ENCODE results near the gene PDXP.
"Not testable (repeated sequence)": the region's sequence is repeated elsewhere in the genome, so short reads cannot be mapped to it uniquely, and the experiment has no call there.

The PDXP gene

DNA sequence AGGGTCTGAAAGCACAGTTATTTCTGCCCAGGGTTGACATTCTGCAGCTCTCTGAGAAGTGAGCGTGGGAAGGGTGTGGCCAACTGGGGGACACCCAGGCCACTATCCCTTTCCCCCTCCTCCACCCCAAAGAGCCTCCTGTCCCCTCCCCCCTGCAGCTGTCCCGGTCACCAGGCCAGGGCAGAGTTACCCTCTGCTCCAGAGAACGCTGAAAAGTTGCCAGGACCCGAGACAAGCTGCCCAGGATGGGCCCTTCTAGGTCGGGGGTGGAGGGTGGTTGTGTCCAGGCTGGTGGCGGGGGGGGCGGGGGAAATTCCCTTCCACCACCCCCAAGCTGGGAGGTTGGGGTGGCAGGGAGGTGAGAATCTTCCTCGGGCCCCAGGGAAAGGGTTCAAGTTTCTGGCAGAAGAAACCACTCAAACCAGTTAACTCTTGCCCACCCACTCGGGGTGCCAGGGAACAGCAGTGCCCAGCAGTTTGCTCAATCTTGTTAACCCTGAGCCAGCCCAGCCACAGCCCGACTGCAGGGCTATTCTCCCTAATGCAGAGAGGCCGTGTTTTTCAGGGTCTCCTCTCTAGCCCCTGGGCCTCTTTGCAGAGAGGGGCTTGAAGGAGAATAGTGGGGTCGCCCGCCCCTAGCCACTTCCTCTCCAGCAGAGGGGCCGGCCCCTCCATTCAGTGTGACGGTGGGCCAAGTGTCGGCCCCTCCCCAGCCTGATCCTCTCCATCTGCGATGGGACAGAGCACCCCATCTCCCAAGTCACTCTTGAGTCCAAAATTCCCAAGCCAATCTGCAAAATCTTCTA is 17.6 kb downstream of the PDXP start:
- DNase-seq = no peak

DNA sequence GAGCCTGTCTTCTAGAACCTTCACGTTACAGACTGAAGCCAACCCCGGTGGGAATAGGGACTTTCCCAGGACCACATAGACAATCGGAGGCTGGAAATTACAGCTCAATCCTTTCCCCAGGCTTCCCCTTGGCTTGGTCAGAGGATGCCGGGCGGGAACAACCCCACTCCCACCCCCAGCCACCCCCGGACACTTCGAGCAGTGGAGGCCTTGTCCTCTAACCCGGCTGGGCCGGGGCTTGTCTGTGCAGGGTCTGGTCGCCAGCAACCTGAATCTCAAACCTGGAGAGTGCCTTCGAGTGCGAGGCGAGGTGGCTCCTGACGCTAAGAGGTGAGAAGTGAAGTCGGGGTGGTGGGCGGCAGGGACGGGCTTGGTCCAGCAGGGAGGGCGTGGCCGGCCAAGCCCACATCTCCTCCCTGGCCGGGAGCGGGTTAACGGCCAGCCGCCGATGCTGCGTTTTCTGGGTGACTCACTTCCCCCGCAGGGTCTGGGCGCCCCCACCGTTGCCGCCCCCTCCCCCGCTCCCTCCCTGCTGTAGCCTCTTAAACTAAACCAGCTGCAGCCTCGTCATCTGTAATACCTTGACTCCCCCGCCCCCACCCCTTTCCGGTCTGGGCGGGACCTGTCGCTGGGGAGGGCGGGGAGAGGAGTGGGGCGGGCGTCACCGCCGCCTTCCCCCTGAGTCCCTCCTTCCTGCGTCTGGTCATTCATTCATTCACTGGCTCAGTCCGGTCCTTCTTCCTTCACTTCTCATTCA is 18.4 kb downstream of the PDXP start:
- DNase-seq = peak; percentile 56 to 77

DNA sequence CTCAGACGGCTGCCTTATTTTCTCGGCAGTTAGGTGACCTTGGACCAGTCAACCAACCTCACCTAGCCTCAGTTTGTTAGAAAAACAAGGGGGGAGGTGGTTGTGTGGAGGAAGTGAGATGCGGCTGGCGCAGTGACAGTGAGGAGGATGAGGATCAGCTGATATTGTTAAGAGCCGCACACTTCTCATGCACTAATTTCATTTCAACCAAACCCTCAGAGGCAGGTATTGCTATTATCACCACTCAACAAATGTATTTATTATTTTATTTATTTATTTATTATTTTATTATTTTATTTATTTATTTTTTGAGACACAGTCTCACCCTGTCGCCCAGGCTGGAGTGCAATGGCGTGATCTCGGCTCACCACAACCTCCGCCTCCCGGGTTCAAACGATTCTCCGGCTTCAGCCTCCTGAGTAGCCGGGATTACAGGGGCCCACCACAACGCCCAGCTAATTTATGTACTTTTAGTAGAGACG is 19.0 kb downstream of the PDXP start:
- DNase-seq = no peak

DNA sequence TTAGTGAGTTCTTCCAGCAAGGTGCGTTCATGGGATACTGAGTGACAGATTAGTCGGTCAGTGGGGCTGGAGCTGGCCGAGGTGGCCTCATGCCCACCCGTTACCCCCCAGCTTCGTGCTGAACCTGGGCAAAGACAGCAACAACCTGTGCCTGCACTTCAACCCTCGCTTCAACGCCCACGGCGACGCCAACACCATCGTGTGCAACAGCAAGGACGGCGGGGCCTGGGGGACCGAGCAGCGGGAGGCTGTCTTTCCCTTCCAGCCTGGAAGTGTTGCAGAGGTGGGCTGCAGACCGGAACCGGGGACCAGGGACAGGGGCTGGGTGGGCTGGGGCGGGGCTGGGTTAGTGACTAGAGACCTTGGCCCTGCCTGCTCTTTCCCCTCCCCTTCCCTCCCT is 19.8 kb downstream of the PDXP start:
- DNase-seq = no peak

DNA sequence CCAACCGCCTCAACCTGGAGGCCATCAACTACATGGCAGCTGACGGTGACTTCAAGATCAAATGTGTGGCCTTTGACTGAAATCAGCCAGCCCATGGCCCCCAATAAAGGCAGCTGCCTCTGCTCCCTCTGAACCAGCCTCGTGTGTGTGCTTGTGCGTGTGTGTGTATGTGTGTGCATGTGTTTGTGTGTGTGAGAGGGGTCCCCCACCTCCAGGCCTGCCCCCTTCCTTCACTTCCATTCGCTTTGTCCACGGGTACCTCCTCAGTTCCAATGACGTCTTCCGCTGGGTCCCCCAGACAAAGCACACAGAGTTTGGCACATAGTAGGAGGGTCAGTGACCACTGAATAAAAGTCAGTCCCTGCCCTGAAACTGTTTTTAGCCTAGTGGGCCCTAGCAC is 21.1 kb downstream of the PDXP start:
- DNase-seq = no peak

DNA sequence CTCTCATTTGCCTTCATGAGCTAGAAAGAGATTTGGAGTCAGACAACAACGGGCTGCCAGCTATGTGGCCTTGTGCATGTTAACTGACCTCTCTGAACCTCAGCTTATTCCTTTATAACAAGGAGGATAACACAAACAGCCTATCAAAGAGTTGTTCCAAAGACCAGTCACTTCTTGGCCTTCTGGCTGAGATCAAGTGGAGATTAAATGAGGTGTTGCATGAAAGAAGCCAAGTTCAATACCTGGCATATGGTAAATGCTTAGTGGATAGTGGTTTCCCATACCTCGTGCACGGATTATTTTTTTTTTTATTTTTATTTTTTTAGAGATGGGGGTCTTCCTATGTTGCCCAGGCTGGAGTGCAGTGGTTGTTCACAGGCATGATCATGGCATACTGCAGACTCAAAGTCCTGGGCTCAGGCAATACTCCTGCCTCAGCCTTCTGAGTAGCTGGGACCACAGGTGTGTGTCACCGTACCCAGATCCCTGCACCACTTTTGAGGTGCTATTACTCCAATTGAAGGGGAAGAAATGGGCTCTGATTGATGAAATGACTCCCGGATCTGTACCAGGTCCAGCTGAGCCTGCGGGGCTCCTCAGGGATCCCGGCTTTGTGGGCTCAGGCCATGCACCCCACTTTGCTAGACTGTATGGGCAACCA is 21.8 kb downstream of the PDXP start:
- no peak for DNase-seq

DNA sequence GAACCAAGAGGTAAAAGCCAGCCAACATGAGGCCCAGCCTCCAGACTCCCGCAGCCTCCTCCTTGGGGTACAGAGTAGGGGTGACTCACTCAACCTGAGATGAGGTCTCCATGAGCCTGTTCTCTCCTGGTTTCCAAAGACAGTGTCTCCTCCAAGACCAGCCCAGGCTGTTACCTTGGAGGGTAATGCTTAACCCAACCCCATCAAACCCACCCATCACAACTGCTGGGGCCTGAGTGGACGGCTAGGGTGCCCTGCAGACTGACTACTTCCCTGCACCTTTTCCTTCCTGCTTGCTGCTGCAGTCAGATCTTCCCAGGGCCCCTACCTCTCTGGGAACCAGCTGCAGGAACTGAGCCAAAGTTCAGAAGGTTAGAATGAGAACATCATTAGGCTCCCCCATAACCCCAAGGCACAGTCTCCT is 22.5 kb downstream of the PDXP start:
- DNase-seq = no peak

DNA sequence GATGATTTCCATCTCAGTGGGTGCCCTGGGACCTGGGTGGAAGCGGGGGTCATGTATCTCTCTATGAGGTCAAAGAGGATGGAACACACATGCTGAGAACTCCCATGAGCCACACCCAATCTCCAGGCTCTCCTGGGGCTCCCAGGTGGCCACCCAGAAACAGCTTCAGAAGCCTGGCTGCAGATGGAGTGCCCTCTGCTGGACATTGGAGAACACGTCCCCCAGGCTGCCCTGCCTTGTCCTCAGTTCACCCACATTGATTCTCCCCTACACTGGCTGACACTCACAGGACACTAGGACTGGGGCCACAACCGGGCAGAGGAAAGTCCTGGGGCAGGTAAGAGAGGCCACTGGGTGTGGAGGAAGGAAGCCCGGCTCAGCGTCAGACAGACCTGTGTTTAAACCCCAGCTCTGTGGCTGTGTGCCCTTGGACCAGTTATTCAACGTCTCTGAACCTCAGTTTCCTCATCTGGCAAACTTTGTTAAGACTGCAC is 23.1 kb downstream of the PDXP start:
- peak; percentile 44 to 54 for DNase-seq

DNA sequence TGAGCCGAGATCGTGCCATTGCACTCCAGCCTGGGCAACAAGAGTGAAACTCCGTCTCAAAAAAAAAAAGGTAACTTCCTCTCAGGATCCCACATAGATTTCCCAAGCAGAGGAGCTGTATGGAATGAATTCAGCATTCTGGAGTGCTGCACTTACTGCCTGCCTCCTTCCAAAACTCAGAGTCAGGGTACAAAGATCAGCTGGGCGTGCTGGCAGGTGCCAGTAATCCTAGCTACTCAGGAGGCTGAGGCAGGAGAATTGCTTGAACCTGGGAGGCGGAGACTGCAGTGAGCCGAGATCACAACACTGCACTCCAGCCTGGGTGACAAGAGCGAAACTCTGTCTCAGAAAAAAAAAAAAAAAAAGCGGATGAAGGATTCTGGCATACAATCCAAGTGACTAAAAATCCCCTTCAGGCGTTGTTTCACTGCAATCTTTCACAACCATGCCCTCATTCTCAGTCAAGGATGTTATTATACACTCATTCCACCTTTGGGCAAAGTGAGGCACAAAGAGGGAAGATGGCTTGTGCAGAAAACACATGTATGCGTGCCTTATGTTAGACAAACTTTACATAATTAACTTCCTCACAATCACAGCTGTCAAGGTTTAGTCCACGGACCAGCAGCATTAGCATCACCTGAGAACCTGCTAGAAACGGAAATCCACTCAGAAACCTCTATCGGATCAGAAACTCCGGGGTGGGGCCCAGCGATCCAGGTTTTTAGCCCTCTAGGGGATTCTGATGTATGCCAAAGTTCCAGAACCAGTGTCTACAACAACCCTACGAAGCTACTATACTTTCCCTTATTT is 26.5 kb downstream of the PDXP start:
- DNase-seq = no peak

DNA sequence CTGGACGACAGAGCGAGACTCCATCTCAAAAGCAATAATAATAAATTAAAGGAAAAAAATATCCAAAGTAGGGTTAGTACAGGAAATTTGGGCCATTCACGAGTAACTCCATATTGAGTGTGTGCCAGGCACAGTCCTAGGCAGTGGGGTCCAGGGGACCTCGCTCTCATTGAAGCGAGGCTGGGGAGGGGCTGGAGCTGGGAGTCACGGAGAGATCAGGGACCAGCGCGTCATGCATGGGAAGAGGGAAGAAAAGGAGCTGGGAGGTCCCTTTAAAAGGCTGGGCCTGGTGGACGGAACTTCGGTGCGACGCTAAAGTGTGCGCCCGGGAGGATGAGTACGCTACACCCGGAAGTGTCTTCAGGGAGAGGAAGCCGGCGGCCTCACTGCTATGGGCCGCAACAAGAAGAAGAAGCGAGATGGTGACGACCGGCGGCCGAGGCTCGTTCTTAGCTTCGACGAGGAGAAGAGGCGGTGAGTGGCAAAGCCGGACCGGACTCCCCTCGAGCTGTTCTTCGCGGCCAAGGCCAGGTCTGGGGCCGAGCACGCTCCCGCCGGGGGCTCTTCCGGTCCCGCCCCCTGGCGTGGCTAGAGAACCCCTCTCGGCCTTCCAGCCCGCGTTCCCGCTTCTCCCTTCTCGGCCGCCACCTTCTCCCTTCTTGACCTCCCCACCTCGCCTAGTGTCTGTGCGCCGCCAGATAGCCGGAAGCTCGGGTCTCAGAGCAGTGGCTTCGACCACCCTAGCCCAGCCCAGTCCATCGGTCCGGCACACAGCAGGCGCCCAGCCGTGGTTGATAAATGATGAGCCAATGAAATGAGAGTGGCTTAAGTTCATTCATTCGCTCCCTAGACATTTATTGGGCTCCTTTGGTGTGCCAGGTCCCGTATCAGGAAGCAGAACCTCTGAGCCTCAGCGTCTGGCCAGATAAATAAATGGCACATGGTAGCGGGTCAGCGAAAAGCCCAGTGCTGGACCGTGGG is 27.8 kb downstream of the PDXP start, which contains the start of gene NOL12:
Gene NOL12, plus strand, starts transcription at position 342 of the 981 bp plus-strand sequence. Its CDS starts 50 bp downstream, at position 392.
- DNase-seq = peak; percentile 76 to 89

DNA sequence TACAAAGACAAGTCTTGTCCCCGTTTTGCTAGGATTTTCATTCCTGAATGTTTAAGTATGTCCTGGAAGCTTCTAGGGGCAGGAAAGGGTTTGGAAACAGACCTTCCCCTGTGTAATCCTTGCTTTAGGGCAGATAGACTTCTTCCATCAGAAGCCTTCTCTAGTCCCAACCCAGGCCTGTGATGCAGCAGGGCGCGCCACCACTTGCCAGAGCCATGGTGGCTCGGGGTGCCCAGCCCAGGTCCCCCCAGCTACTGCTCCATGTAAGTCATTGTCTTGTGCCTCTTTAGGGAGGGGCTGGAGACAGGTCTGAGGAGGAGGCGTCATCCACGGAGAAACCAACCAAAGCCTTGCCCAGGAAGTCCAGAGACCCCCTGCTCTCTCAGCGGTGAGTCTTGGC is 31.9 kb downstream of the PDXP start:
- DNase-seq = no peak

DNA sequence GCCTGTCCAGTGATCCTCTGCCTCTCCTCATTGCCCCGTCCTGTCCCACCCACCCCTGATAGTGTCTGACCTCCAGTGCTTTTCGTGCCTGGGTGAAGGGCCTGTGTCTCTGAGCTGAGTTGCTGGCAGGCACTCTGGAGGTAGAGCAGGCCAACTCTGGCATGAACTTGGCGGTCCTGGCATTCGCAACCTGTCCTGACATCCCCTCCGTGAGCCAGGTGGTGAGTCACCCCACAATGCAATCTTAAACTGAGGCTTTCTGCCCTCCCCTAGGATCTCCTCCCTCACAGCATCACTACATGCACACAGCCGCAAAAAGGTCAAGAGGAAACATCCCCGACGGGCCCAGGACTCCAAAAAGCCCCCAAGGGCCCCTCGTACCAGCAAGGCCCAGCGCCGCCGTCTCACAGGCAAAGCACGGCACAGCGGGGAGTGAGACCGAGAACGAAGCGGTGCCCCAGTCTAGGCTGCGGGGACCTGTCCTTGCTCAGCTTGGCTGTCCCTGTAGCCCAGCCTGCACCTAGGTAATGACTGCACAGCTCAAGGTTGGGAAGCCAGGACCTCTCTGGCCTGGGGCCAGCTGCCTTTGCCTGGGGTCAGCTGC is 32.5 kb downstream of the PDXP start:
- DNase-seq = no peak

DNA sequence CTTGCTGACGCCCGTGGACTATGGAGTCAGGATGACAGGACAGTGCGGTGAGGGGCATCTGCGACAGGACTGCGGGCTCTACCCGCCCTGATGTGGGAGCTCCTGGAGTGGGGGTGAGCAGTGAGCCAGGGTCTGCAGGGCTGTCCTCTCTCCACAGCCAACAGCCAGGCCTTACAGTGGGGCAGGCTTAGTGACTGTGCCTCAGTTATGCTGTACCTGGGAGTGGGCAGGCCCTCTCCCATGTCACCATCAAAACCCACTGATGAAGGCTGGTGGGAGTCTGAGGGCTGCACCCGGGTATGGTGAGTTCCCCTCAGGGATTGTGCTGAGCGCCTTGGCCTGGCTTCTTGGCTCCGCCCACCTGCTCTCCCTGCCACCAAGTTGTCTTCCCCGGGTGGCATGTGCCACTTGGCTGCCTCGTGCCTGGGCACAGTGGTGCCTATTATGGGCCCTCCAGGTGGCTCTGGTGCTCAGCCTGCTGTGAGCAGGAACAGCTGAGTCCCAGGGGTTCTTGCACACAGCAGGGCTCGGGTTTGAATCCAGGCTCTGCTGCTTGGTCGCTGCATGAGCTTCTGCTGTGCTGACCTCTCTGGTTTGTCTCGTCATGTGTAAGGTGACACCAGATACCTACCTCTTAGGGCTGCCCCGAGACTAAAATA is 34.2 kb downstream of the PDXP start:
- DNase-seq = no peak

DNA sequence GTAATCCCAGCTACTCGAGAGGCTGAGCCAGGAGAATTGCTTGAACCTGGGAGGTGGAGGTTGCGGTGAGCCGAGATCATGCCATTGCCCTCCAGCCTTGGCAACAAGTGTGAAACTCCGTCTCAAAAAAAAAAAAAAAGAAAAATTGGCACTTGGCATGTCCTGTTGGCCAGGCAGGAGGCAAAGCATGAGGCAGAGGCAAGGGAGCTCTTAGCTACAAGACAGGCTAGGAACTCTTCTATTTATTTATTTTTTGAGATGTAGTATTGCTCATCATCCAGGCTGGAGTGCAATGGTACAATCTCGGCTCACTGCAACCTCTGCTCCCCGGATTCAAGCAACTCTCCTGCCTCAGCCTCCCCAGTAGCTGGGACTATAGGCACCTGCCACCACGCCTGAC is 35.6 kb downstream of the PDXP start:
- not testable (repeated sequence) for DNase-seq

DNA sequence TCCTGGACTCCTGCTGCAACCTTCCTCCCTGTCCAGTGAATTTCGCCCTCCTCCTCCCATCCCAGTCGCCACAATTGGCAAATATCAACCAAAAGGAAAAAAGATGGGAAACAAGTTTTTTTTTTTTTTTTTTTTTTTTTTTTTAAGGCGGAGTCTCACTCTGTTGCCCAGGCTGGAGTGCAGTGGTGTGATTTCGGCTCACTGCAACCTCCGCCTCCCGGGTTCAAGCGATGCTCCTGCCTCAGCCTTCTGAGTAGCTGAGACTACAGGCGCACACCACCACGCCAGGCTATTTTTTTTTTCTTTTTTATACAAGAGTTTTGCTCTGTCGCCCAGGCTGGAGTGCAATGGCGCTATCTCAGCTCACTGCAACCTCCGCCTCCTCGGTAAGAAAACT is 37.7 kb downstream of the PDXP start:
- not testable (repeated sequence) for DNase-seq

DNA sequence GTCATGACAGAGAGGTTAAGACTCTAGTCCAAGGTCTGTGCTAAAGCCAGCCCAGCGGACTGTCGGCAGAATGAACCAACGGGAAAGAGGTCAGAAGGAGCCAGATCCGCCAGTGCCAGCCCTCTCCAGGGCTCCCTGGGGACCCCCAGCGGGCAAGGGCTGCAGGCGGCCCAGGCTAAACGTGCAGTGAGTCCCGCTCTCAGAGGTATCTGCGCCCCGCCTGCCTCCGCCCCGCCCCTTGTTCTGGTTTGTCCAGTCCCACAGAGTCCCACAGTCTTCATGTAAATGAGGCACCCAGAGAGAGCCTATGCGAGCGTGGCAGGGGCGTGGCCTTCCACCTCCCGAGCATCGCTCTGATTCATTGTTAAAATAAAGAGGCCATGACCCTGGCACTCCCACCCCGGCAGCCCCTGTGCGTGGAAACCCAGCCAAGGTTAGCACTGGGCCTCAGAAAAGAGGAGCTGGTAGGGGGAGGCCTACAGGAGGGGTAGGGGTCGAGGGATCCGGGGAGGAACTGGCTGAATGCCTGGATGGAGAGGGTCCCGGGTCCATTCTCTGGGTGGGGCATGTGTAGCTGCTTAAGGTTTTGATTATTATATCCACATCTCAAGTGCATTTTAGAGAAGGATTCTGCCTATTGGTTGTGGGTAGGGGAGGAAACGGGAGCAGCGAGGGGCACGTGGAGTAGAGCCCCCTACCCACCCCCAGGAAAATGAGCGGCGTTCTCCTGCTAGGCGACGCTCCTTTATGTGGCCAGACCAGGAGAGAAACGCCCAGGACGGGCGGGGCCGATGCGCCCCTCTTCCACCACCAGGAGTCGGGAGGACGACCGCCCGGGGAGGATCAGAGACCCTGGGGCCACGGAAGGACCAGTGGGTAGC is 38.4 kb downstream of the PDXP start, which contains the start of gene TRIOBP:
Gene TRIOBP, plus strand, starts transcription at position 392 of the 881 bp plus-strand sequence. CDS start 4,318 bp downstream, outside the sequence.
- peak; percentile 97 to 99 for DNase-seq

DNA sequence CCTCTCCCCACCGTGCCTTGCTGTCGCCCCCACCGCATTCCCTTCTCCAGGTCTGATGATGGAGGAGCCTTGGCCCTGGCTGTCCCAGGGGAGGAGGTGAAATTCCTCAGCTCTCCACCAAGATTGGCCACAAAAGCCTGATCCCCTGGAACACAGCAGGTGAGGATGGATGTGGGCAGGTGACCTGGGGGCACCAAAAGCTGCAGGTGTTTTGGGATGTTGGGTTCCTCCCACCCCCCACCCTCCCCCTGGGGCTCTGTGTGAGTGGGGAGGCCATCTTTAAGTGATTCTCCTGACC is 39.0 kb downstream of the PDXP start:
- DNase-seq = no peak

DNA sequence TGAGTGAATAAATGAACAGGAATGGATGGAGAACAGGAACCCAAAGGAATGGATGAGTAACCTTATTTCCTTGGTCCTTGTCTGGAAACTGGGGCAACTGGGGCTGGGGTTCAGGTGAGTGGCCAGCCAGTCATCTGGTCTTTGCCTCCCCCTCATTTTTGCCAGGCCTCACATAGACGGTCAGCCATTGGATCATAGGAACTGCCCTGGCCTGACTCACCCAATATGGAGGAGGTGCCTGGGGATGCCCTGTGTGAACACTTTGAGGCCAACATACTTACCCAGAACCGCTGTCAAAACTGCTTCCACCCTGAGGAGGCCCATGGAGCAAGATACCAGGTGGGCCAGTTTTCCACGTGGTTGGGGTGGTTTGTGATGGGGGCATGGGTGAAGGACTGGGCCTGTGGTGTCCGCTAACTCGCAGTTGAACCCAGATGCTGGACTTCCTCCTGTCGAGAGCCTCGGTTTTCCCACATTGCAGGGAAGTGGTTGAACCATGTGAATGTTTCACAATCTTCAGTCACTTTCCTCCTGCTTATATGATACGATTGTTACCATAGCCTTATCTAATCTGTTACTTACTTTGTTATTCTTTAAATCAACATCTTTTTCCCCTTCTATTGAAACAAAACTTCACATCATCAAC is 42.7 kb downstream of the PDXP start:
- DNase-seq = no peak

DNA sequence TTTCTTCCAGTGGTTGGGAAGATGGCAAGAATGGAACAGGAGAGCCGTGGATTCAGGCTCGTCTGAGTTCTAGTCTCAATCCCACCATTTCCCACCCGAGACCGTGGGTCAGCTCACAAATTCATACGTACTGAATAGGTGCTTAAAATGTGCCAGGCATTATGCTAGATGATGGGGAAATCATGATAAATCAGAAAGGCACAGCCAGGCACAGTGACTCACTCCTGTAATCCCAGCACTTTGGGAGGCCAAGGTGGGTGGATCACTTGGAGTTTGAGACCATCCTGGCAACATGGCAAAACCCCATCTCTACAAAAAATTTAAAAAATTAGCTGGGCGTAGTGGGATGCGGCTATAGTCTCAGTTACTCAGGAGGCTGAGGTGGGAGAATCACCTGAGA is 45.4 kb downstream of the PDXP start:
- no peak for DNase-seq

All from NCI-H524 (cell line).